ENCODE results near the gene WDFY2. TPM values are rescaled to one million over a fixed set of nuclear protein-coding genes. Genes with fewer than 3 reads are reported as not detected.

Gene WDFY2
- polyA plus RNA-seq, 1 donor from 2014 or later: 5.3 TPM

DNA sequence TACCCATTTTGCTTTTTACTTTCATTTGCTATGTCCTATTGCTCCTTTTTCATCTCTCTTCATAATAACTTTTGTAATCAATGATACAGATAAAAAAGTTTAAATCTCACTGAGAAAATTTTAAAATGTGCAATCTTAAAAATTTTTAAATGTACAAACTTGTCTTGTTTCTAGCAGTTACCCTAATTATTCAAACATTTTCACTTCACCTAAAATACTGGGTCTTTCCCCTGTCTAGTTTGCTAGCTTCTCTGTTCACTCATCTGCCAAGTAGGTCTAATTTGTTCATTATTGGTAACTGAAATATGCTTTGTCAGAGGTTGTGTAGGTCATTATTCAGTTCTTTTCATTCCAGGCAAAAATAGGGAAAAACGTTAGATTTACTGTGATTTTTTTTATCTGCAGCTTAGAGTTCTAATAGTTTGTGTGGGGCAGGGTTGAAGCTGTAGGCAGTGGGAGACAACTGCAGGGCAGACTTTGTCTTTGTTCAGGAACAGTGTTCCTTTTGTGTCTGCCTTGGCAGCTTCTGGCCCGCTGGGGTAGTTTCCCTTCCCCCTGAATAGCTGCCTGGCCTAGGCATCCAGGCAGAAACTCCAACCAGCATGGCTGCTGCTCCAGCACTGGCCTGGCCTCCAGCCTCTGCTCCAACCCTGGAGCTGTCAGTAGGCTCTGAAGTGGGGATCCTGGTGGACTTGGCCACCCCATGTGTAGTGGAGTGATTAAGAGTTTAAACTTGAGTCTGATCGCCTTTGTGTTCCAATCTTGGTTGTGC lies 48.5 kb downstream of the WDFY2 start:
- Histone ChIP-seq H3K4me2 (ENCODE audit: low read length) (no peak overlapping the region), H3F3A (ENCODE audit: insufficient read depth, low read length, poor library complexity, severe bottlenecking) (no peaks in the 10 kb centered on the region), H2AFZ (ENCODE audit: low read depth, low read length) (no peak overlapping the region), H3K9ac (ENCODE audit: low read length) (no peak overlapping the region), H3K27me3 (ENCODE audit: insufficient read depth, low read depth, low read length) (no peaks in the 10 kb centered on the region), H3K9me2 (ENCODE audit: insufficient read depth, low read length) (no peaks in the 10 kb centered on the region), H3K9me3 (ENCODE audit: low read length) (no peaks in the 10 kb centered on the region), H4K20me1 (ENCODE audit: insufficient read depth) (no peaks in the 10 kb centered on the region), H3K79me2 (replicated peaks; ENCODE audit: insufficient read depth, low read length) (no peaks in the 10 kb centered on the region), H3K4me3 (ENCODE audit: low read length) (no peak overlapping the region), H3K27ac (ENCODE audit: low read length) (no peak overlapping the region), H3K36me3 (ENCODE audit: insufficient read depth, low read length) (no peaks in the 10 kb centered on the region)
- no peak for TF ChIP-seq EZH2 (IDR thresholded peaks at IDR 0.05; ENCODE audit: borderline replicate concordance, insufficient read depth, low read length, poor library complexity, severe bottlenecking)
- TF ChIP-seq, protein P1, sequence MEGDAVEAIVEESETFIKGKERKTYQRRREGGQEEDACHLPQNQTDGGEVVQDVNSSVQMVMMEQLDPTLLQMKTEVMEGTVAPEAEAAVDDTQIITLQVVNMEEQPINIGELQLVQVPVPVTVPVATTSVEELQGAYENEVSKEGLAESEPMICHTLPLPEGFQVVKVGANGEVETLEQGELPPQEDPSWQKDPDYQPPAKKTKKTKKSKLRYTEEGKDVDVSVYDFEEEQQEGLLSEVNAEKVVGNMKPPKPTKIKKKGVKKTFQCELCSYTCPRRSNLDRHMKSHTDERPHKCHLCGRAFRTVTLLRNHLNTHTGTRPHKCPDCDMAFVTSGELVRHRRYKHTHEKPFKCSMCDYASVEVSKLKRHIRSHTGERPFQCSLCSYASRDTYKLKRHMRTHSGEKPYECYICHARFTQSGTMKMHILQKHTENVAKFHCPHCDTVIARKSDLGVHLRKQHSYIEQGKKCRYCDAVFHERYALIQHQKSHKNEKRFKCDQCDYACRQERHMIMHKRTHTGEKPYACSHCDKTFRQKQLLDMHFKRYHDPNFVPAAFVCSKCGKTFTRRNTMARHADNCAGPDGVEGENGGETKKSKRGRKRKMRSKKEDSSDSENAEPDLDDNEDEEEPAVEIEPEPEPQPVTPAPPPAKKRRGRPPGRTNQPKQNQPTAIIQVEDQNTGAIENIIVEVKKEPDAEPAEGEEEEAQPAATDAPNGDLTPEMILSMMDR (IDR thresholded peaks at IDR 0.05; ENCODE audit: poor library complexity, severe bottlenecking): no peak
- no peak for TF ChIP-seq TAF1 (IDR thresholded peaks at IDR 0.05; ENCODE audit: low read depth)
- TF ChIP-seq, protein P2, sequence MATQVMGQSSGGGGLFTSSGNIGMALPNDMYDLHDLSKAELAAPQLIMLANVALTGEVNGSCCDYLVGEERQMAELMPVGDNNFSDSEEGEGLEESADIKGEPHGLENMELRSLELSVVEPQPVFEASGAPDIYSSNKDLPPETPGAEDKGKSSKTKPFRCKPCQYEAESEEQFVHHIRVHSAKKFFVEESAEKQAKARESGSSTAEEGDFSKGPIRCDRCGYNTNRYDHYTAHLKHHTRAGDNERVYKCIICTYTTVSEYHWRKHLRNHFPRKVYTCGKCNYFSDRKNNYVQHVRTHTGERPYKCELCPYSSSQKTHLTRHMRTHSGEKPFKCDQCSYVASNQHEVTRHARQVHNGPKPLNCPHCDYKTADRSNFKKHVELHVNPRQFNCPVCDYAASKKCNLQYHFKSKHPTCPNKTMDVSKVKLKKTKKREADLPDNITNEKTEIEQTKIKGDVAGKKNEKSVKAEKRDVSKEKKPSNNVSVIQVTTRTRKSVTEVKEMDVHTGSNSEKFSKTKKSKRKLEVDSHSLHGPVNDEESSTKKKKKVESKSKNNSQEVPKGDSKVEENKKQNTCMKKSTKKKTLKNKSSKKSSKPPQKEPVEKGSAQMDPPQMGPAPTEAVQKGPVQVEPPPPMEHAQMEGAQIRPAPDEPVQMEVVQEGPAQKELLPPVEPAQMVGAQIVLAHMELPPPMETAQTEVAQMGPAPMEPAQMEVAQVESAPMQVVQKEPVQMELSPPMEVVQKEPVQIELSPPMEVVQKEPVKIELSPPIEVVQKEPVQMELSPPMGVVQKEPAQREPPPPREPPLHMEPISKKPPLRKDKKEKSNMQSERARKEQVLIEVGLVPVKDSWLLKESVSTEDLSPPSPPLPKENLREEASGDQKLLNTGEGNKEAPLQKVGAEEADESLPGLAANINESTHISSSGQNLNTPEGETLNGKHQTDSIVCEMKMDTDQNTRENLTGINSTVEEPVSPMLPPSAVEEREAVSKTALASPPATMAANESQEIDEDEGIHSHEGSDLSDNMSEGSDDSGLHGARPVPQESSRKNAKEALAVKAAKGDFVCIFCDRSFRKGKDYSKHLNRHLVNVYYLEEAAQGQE (IDR thresholded peaks at IDR 0.05; ENCODE audit: borderline replicate concordance): no peak
- TF ChIP-seq EP300 (conservative IDR thresholded peaks at IDR 0.05; ENCODE audit: poor library complexity, severe bottlenecking): no peak
- TF ChIP-seq MXI1 (conservative IDR thresholded peaks at IDR 0.05; ENCODE audit: poor library complexity, severe bottlenecking): no peak
- TF ChIP-seq POLR2AphosphoS5 (IDR thresholded peaks at IDR 0.05): no peak
- no peak for TF ChIP-seq SMC3 (conservative IDR thresholded peaks at IDR 0.05; ENCODE audit: poor library complexity)
- no peak for TF ChIP-seq RAD21 (conservative IDR thresholded peaks at IDR 0.05)

DNA sequence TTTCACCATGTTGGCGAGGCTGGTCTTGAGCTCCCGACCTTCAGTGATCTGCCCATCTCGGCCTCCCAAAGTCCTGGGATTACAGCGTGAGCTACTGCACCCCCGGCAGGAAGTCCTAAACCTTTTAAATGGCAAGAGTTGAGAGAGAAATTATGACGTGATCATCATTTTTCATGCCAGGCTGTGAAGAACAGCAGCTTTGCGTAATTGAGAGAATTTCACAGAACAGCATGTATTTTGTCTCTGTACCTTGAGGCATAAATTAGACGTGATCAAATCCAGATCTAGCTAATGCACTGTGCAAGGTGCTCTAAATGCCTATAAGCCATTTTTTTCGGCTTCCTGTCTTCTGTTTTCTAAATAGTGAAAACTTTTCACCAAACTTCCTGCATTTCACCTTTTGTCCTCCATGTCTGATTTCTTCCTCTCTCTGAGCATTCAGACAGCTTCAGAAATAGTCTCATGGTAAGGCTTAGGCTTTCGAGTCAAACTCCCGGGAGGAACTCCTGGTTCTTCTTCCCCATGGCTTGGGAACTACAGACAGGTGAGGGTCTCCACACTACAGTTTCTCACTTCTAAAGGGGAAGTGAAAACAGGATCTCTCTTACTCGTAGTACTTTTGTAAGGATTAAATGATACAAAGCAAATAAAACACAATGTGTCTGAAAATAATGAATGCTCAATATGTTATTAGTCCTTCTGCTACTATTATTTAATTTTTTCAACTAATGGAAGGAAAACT lies 51.0 kb downstream of the WDFY2 start:
- Histone ChIP-seq H3K27me3 (ENCODE audit: insufficient read depth, low read depth, low read length) (no peaks in the 10 kb centered on the region), H3K79me2 (replicated peaks; ENCODE audit: insufficient read depth, low read length) (no peaks in the 10 kb centered on the region), H3K27ac (ENCODE audit: low read length) (no peak overlapping the region), H2AFZ (ENCODE audit: low read depth, low read length) (no peak overlapping the region), H3K36me3 (ENCODE audit: insufficient read depth, low read length) (no peaks in the 10 kb centered on the region), H3F3A (ENCODE audit: insufficient read depth, low read length, poor library complexity, severe bottlenecking) (no peaks in the 10 kb centered on the region), H4K20me1 (ENCODE audit: insufficient read depth) (no peaks in the 10 kb centered on the region), H3K4me2 (ENCODE audit: low read length) (no peak overlapping the region), H3K4me3 (ENCODE audit: low read length) (no peak overlapping the region), H3K9me3 (ENCODE audit: low read length) (no peaks in the 10 kb centered on the region), H3K9ac (ENCODE audit: low read length) (no peak overlapping the region), H3K9me2 (ENCODE audit: insufficient read depth, low read length) (no peaks in the 10 kb centered on the region)
- no peak for TF ChIP-seq EZH2 (IDR thresholded peaks at IDR 0.05; ENCODE audit: borderline replicate concordance, insufficient read depth, low read length, poor library complexity, severe bottlenecking)
- TF ChIP-seq MXI1 (conservative IDR thresholded peaks at IDR 0.05; ENCODE audit: poor library complexity, severe bottlenecking): no peak
- TF ChIP-seq TAF1 (IDR thresholded peaks at IDR 0.05; ENCODE audit: low read depth): no peak
- TF ChIP-seq, protein P2 (IDR thresholded peaks at IDR 0.05; ENCODE audit: borderline replicate concordance): no peak
- no peak for TF ChIP-seq SMC3 (conservative IDR thresholded peaks at IDR 0.05; ENCODE audit: poor library complexity)
- TF ChIP-seq, protein P1 (IDR thresholded peaks at IDR 0.05; ENCODE audit: poor library complexity, severe bottlenecking): no peak
- no peak for TF ChIP-seq RAD21 (conservative IDR thresholded peaks at IDR 0.05)
- no peak for TF ChIP-seq EP300 (conservative IDR thresholded peaks at IDR 0.05; ENCODE audit: poor library complexity, severe bottlenecking)
- no peak for TF ChIP-seq POLR2AphosphoS5 (IDR thresholded peaks at IDR 0.05)
